GM12878 (cell line): Measurements from ENCODE around the gene MMP27. TPM values are rescaled to one million over a fixed set of nuclear protein-coding genes. Genes with fewer than 3 reads are reported as not detected.

Experiments used
- ATAC-seq: fragments of 200-7000 bp; cut with Tn5 transposase; 3 replicates; pipeline ENCODE4 v1.9.1; 2020; ENCODE audit warnings: mild to moderate bottlenecking, moderate library complexity
- BruUV-seq: library from RNA; stranded (reverse); fragments of 400-500 nt; replicated peaks from 2 replicates; lab custom pipeline; 2021; lab: Mats Ljungman, UMichigan
- CTCF ChIA-PET: fragments of 300-600 bp; sonication (Branson Sonifier 250); formaldehyde crosslinking; extraction: SDS; loops from one replicate; lab custom pipeline; 2021; ENCODE audit warnings: inconsistent platforms; lab: Yijun Ruan, JAX
- POLR2A ChIA-PET: fragments of 350-600 bp; formaldehyde crosslinking; extraction: SDS; loops from one replicate; lab custom pipeline; 2021; ENCODE audit warnings: inconsistent platforms; lab: Charles Lee
- RAD21 ChIA-PET: fragments of 300-600 bp; sonication (Branson Sonifier 250); formaldehyde crosslinking; loops from one replicate; lab custom pipeline; 2023; ENCODE audit warnings: antibody characterized with exemption; ENCODE audit not compliant: unreplicated experiment; lab: Charles Lee
- SMC1A ChIA-PET: fragments of 300-600 bp; sonication (Branson Sonifier 250); formaldehyde crosslinking; loops from one replicate; lab custom pipeline; 2023; ENCODE audit not compliant: unreplicated experiment, uncharacterized antibody; lab: Charles Lee
- DNase-seq: peaks from one replicate; pipeline ENCODE4 v3.0.0-alpha.2; 2011; ENCODE audit warnings: low read depth, low spot score
- FAIRE-seq: peaks from 3 replicates; lab custom pipeline; 2011; peaks lifted over from hg19 to GRCh38; lab: Jason Lieb, UNC
- H2AFZ ChIP-seq: 2 replicates; pipeline ENCODE4 v1.6.0; 2011; ENCODE audit warnings: low read depth, low read length, control low read depth; ENCODE audit not compliant: control insufficient read depth
- H3K27ac ChIP-seq: 2 replicates; pipeline ENCODE4 v1.5.1; 2011; ENCODE audit warnings: control low read depth; ENCODE audit not compliant: control insufficient read depth, insufficient read depth
- H3K27me3 ChIP-seq, 2 experiments: replicated peaks in 1 of 2; 2 replicates each; pipeline versions ENCODE4 v1.6.0 to v1.6.1; 2011; ENCODE audit warnings: low read length in 1 of 2; ENCODE audit not compliant: control insufficient read depth in 2 of 2, insufficient read depth in 2 of 2
- H3K36me3 ChIP-seq, 2 experiments: 2 replicates each; pipeline ENCODE4 v1.5.1; 2011; ENCODE audit warnings: low read length in 1 of 2; ENCODE audit not compliant: control insufficient read depth in 2 of 2, insufficient read depth in 2 of 2
- H3K4me1 ChIP-seq: 2 replicates; pipeline ENCODE4 v1.6.1; 2011; ENCODE audit warnings: mild to moderate bottlenecking, low read length, moderate library complexity, mixed read lengths; ENCODE audit not compliant: control insufficient read depth, insufficient read depth
- H3K4me2 ChIP-seq: 2 replicates; pipeline ENCODE4 v1.6.0; 2011; ENCODE audit warnings: control low read depth; ENCODE audit not compliant: control insufficient read depth, insufficient read depth
- H3K4me3 ChIP-seq: fragments of 200-600 bp; sonication (generic); 2 replicates; pipeline ENCODE4 v1.5.1; 2016
- H3K79me2 ChIP-seq: 2 replicates; pipeline ENCODE4 v1.6.0; 2011; ENCODE audit warnings: low read length; ENCODE audit not compliant: control insufficient read depth, insufficient read depth
- H3K9ac ChIP-seq: 2 replicates; pipeline ENCODE4 v1.8.0; 2011; ENCODE audit warnings: low read length, control low read depth, mixed read lengths; ENCODE audit not compliant: control insufficient read depth, insufficient read depth
- H3K9me3 ChIP-seq: replicated peaks from 3 replicates; pipeline ENCODE4 v1.5.1; 2011; ENCODE audit warnings: mild to moderate bottlenecking, low read length; ENCODE audit not compliant: control insufficient read depth, insufficient read depth
- H4K20me1 ChIP-seq: 2 replicates; pipeline ENCODE4 v1.6.0; 2011; ENCODE audit not compliant: control insufficient read depth, insufficient read depth
- BHLHE40 ChIP-seq, 2 experiments: fragments of 450-650 bp in 1 of 2; IDR thresholded peaks; 2 replicates each; pipeline ENCODE4 v1.6.1; 2011 to 2017; ENCODE audit warnings: low read depth in 2 of 2, borderline replicate concordance in 1 of 2, improper control_type of control experiment in 1 of 2, low read length in 1 of 2, mild to moderate bottlenecking in 1 of 2
- BRCA1 ChIP-seq: IDR thresholded peaks from 2 replicates; pipeline ENCODE4 v1.6.1; 2011; ENCODE audit warnings: low read depth, low read length, improper control_type of control experiment
- CREB1 ChIP-seq: IDR thresholded peaks from 2 replicates; pipeline ENCODE4 v1.6.1; 2012; ENCODE audit warnings: low read depth, mild to moderate bottlenecking, inconsistent platforms
- EED ChIP-seq: sonication (generic); IDR thresholded peaks from 2 replicates; pipeline ENCODE4 v1.6.1; 2016; ENCODE audit warnings: antibody characterized with exemption, low read depth
- JUNB ChIP-seq: IDR thresholded peaks from 2 replicates; pipeline ENCODE4 v1.6.1; 2016; ENCODE audit warnings: antibody characterized with exemption, mild to moderate bottlenecking
- MEF2B ChIP-seq: fragments of 450-650 bp; IDR thresholded peaks from 2 replicates; pipeline ENCODE4 v1.6.1; 2018; ENCODE audit warnings: mild to moderate bottlenecking, moderate library complexity; ENCODE audit not compliant: partially characterized antibody, poor library complexity, severe bottlenecking
- POLR2AphosphoS5 ChIP-seq: IDR thresholded peaks from 2 replicates; pipeline ENCODE4 v1.6.1; 2011; ENCODE audit warnings: mild to moderate bottlenecking, low read length, inconsistent platforms
- RAD21 ChIP-seq: IDR thresholded peaks from 2 replicates; pipeline ENCODE4 v1.6.1; 2011; ENCODE audit warnings: mild to moderate bottlenecking, low read depth, low read length, moderate library complexity; ENCODE audit not compliant: insufficient read depth
- RAD51 ChIP-seq: fragments of 450-650 bp; IDR thresholded peaks from 2 replicates; pipeline ENCODE4 v1.6.1; 2016; ENCODE audit warnings: moderate library complexity, mild to moderate bottlenecking, inconsistent platforms
- TAF1 ChIP-seq: IDR thresholded peaks from 2 replicates; pipeline ENCODE4 v1.6.1; 2011; ENCODE audit warnings: mild to moderate bottlenecking, low read depth, low read length, borderline replicate concordance
- TCF3 ChIP-seq: IDR thresholded peaks from 2 replicates; pipeline ENCODE4 v1.6.1; 2012; ENCODE audit warnings: low read depth, mild to moderate bottlenecking, low read length, borderline replicate concordance; ENCODE audit not compliant: insufficient read depth
- WGBS: methylation state at CpG from one replicate; pipeline ENCODE4 v1.1.6; 2016; ENCODE audit warnings: low lambda C conversion rate; ENCODE audit not compliant: insufficient replicate concordance, insufficient coverage; ENCODE audit errors: missing lambda C conversion rate; 5-methylcytosine and 5-hydroxymethylcytosine counted together
- in situ Hi-C: fragments of 300-500 bp; cut with MboI; formaldehyde crosslinking; loops from 9 replicates; pipeline ENCODE4 v1.14.3; 2018; ENCODE audit warnings: mixed read lengths
- intact Hi-C: fragments of 100-400 bp; cut with micrococcal nuclease; formaldehyde crosslinking; loops from one replicate; pipeline ENCODE4 v1.14.2; 2022; ENCODE audit not compliant: unreplicated experiment
- polyA plus RNA-seq, 11 experiments: library from polyadenylated mRNA; depleted of rRNA in 4 of 11; unstranded in 6 of 11; stranded (reverse) in 5 of 11; fragments of >200 nt; fragmentation: Nextera tagmentation in 4 of 11; fragmentation: Illumina TruSeq in 1 of 11; extraction: Ambion mirVana in 4 of 11; extraction: Trizol in 1 of 11; gene quantifications; 1 replicate in 1 of 11; 2 replicates in 10 of 11; pipeline versions ENCODE4 v1.2.1 to v1.2.3, GENCODE V29; 2011 to 2016; ENCODE audit warnings: inconsistent platforms in 2 of 11, missing spikeins in 2 of 11, low read depth in 1 of 11
- total RNA-seq, 4 experiments: library from RNA; depleted of rRNA in 3 of 4; stranded (reverse); fragments of >200 nt in 3 of 4; fragmentation: Illumina TruSeq in 1 of 4; extraction: Trizol in 1 of 4; gene quantifications; 2 replicates each; pipeline versions ENCODE4 v1.2.1 to v1.2.3, GENCODE V29; 2013 to 2021
- TF ChIP-seq, protein P1 (sequence below): IDR thresholded peaks from 2 replicates; pipeline ENCODE4 v1.6.1; 2011; ENCODE audit warnings: mild to moderate bottlenecking, low read depth, low read length, moderate library complexity; ENCODE audit not compliant: insufficient replicate concordance
- TF ChIP-seq, protein P2 (sequence below): IDR thresholded peaks from 2 replicates; pipeline ENCODE4 v1.6.1; 2012; ENCODE audit warnings: low read depth, low read length, improper control_type of control experiment
- TF ChIP-seq, protein P3 (sequence below): IDR thresholded peaks from 2 replicates; pipeline ENCODE4 v1.6.1; 2011; ENCODE audit warnings: borderline replicate concordance, low read depth, mild to moderate bottlenecking, moderate library complexity, mixed read lengths, low read length; ENCODE audit not compliant: insufficient read depth; ENCODE audit errors: extremely low read length
- TF ChIP-seq, protein P4 (sequence below): IDR thresholded peaks from 2 replicates; pipeline ENCODE4 v1.6.1; 2011; ENCODE audit warnings: borderline replicate concordance, low read depth, mild to moderate bottlenecking, moderate library complexity, low read length; ENCODE audit not compliant: insufficient read depth, poor library complexity, severe bottlenecking
- TF ChIP-seq, protein P5 (sequence below): fragments of 450-650 bp; IDR thresholded peaks from 2 replicates; pipeline ENCODE4 v1.6.1; 2016; ENCODE audit warnings: mild to moderate bottlenecking

MMP27 gene
- total and polyA plus RNA-seq, 10 of the 15 experiments (the other 5 are each of a cell fraction or from before 2014, with no cell fraction given) = not detected

DNA sequence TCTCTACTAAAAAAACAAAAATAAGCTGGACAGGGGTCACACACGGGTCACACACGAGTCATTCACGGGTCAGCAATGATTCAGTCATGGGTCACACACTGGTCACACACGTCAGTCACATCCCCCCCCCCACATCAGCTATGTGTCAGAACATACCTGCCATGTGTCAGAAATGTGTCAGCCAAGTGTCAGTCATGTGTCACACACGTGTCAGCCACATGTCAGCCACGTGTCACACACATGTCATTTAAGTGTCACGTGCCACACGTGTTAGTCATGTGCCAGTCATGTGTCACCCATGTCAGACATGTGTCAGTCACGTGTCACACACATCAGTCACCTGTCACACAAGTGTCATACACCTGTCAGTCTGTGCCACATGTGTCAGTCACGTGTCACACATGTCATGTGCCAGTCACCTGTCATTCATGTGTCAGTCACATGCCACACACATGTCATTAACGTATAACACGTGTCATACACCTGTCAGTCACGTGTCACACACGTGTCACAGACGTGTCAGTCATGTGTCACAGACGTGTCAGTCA is 51.8 kb downstream of the MMP27 start:
- CTCF ChIA-PET = interaction anchor here (3.5 kb wide), 1 partner anchor 13 kb away, joined by 17 read pairs; no protein-coding TSS in a partner anchor
- Histone ChIP-seq H3K36me3 (no peaks in the 10 kb centered on the region), H3K4me3 (no peak overlapping the region), H3K9me3 (no peaks in the 10 kb centered on the region; the same call in 2 of the 3 replicates), H3K79me2 (no peaks in the 10 kb centered on the region), H3K27ac (no peak overlapping the region), H3K4me1 (no peaks in the 10 kb centered on the region), H4K20me1 (no peaks in the 10 kb centered on the region), H2AFZ (no peak overlapping the region), H3K9ac (no peak overlapping the region), H3K4me2 (no peak overlapping the region), H3K27me3 (no peaks in the 10 kb centered on the region; a peak in 2 of 4 replicates)
- no peak for TF ChIP-seq BRCA1
- TF ChIP-seq TAF1 = no peak
- no peak for TF ChIP-seq JUNB
- TF ChIP-seq MEF2B = peak; percentile 35
- TF ChIP-seq RAD21 = no peak
- TF ChIP-seq, protein P1, sequence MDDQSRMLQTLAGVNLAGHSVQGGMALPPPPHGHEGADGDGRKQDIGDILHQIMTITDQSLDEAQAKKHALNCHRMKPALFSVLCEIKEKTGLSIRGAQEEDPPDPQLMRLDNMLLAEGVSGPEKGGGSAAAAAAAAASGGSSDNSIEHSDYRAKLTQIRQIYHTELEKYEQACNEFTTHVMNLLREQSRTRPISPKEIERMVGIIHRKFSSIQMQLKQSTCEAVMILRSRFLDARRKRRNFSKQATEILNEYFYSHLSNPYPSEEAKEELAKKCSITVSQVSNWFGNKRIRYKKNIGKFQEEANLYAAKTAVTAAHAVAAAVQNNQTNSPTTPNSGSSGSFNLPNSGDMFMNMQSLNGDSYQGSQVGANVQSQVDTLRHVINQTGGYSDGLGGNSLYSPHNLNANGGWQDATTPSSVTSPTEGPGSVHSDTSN = peak; percentile 67
- TF ChIP-seq CREB1 = no peak
- TF ChIP-seq, protein P2, sequence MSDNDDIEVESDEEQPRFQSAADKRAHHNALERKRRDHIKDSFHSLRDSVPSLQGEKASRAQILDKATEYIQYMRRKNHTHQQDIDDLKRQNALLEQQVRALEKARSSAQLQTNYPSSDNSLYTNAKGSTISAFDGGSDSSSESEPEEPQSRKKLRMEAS = no peak
- TF ChIP-seq, protein P3, sequence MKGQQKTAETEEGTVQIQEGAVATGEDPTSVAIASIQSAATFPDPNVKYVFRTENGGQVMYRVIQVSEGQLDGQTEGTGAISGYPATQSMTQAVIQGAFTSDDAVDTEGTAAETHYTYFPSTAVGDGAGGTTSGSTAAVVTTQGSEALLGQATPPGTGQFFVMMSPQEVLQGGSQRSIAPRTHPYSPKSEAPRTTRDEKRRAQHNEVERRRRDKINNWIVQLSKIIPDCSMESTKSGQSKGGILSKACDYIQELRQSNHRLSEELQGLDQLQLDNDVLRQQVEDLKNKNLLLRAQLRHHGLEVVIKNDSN = peak; percentile 50
- peak; percentile 75 for TF ChIP-seq RAD51
- TF ChIP-seq EED = no peak
- no peak for TF ChIP-seq POLR2AphosphoS5
- TF ChIP-seq BHLHE40 (IDR thresholded peaks at IDR 0.05; ENCODE audit: borderline replicate concordance in 1 of 2, low read depth in 2 of 2, low read length in 1 of 2) = peak in 1 of 2 experiments; percentile 84; a peak in 3 of 4 replicates
- TF ChIP-seq TCF3 = 0 out of 2 replicates have a peak, but pooled peaks have one; percentile 60
- TF ChIP-seq, protein P4, sequence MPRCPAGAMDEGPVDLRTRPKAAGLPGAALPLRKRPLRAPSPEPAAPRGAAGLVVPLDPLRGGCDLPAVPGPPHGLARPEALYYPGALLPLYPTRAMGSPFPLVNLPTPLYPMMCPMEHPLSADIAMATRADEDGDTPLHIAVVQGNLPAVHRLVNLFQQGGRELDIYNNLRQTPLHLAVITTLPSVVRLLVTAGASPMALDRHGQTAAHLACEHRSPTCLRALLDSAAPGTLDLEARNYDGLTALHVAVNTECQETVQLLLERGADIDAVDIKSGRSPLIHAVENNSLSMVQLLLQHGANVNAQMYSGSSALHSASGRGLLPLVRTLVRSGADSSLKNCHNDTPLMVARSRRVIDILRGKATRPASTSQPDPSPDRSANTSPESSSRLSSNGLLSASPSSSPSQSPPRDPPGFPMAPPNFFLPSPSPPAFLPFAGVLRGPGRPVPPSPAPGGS = peak; percentile 96
- TF ChIP-seq, protein P5, sequence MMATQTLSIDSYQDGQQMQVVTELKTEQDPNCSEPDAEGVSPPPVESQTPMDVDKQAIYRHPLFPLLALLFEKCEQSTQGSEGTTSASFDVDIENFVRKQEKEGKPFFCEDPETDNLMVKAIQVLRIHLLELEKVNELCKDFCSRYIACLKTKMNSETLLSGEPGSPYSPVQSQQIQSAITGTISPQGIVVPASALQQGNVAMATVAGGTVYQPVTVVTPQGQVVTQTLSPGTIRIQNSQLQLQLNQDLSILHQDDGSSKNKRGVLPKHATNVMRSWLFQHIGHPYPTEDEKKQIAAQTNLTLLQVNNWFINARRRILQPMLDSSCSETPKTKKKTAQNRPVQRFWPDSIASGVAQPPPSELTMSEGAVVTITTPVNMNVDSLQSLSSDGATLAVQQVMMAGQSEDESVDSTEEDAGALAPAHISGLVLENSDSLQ = peak; percentile 87
- intact Hi-C loops (no loop called here), in situ Hi-C loops (loop anchor here (25.0 kb wide), 1 partner anchor 792 kb away; no protein-coding TSS in a partner anchor)
- 30% methylated on average over 16 of the region's 16 CpGs for WGBS
- ATAC-seq (no peak), DNase-seq (no peak), FAIRE-seq (no peak)
- RAD21 ChIA-PET = no interaction called here
- SMC1A ChIA-PET = interaction anchor here (0.9 to 2.1 kb wide), 2 partner anchors 12 to 359 kb away, joined by 3 to 12 read pairs; no protein-coding TSS in a partner anchor
- POLR2A ChIA-PET = no interaction called here
- no TSS peak for BruUV-seq
